HG03108 (cell line): ENCODE results near the gene KIAA0513.
"Not testable (repeated sequence)": the region's sequence is repeated elsewhere in the genome, so short reads cannot be mapped to it uniquely, and the experiment has no call there.

ENCODE experiments used
- ATAC-seq: cut with Tn5 transposase; IDR thresholded peaks from one replicate; pipeline ENCODE4 v1.9.1; 2021; ENCODE audit warnings: moderate library complexity; ENCODE audit not compliant: unreplicated experiment

The KIAA0513 gene

GRCh38 chr16:85047867-85048455 lies 20.4 kb downstream of the KIAA0513 start:
- ATAC-seq: no peak

DNA sequence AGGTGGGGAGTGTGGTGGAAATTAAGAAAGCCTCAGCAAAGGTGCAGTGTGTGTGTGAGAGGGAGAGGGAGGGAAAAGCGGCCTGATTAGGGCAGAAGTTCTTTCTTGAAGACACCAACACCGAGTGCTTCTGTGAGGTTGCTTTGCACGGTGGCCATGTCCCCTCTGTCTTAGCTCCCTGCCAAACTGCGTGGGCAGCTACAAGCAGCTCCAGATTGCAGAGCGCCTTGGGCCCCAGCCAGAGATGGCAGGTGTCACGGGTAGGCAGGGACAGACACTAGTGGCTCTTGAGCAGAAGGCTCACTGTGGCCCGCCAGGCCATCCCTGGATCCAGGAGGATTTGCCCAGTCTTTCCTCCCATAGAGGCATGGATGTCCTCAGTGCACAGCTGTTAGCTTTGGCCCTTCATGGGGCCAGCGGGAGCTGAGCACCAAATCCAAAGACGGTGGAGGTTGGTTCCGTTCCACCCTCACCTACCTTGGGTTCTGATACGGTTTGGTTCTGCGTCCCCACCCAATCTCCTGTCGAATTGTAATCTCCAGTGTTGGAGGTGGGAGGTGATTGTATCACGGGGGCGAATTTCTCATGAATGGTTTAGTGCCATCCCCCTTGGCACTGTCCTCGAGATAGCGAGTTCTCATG lies 21.4 kb downstream of the KIAA0513 start:
- ATAC-seq: no peak

DNA sequence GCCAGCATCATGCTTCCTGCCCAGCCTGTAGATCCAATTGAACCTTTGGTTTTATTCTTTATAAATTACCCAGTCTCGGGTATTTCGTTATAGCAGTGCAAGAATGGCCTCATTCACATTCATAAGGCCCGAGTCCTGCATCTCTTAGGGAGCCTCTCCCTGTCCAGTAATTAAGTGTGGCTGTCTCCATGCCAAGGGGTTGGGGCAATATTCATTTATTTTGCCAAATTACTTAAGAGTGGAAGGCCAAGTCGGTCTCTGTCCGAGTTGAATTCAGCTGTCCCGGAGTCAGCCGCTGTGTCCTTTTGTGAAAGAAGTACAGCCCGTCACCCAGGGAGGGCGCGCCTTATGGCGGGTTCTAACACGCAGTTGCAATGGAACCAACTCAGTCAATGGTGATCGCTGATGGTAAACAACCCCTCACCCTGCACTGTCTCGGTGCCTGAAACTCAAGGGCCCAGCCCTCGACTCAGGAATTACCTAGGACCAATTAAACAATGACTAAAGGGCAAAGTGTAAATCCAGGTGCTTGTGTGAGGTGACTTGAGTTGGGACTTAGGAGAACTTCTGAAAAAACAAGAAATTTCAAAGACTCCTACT lies 22.2 kb downstream of the KIAA0513 start:
- ATAC-seq: no peak

- ATAC-seq: no peak
These were observed 23.5 kb downstream of the KIAA0513 start for GRCh38 chr16:85051067-85051581.

GRCh38 chr16:85051683-85052082 lies 24.1 kb downstream of the KIAA0513 start:
- ATAC-seq: no peak

GRCh38 chr16:85052536-85052935 lies 24.9 kb downstream of the KIAA0513 start:
- ATAC-seq: no peak

- not testable (repeated sequence) for ATAC-seq
These were observed 26.7 kb downstream of the KIAA0513 start for GRCh38 chr16:85054321-85054720.

DNA sequence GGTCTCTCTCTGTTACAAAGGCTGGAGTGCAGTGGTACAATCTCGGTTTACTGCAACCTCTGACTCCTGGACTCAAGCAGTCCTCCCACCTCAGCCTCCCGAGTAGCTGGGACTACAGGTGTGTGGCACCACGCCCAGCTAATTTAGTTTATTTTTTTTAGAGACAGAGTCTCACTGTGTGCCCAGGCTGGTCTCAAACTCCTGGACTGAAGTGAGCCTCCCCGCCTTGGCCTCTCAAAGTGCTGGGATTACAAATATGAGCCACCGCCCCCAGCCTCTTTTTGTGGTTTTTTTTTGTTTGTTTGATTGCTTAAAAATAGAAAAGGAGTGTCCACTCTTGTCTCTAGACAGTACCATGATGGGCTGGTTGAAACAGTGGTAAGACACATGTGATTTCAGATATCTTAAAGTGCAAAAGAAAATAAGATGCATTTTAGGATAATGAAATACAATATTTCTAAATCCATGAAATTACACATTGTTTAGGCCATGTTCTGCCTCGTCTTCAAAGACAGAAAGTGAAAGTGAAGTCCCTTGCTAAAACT lies 27.4 kb downstream of the KIAA0513 start:
- no peak for ATAC-seq

GRCh38 chr16:85055493-85056210 lies 28.1 kb downstream of the KIAA0513 start:
- peak; percentile 85 for ATAC-seq

- no peak for ATAC-seq
These were observed 28.7 kb downstream of the KIAA0513 start for GRCh38 chr16:85056211-85056748.

DNA sequence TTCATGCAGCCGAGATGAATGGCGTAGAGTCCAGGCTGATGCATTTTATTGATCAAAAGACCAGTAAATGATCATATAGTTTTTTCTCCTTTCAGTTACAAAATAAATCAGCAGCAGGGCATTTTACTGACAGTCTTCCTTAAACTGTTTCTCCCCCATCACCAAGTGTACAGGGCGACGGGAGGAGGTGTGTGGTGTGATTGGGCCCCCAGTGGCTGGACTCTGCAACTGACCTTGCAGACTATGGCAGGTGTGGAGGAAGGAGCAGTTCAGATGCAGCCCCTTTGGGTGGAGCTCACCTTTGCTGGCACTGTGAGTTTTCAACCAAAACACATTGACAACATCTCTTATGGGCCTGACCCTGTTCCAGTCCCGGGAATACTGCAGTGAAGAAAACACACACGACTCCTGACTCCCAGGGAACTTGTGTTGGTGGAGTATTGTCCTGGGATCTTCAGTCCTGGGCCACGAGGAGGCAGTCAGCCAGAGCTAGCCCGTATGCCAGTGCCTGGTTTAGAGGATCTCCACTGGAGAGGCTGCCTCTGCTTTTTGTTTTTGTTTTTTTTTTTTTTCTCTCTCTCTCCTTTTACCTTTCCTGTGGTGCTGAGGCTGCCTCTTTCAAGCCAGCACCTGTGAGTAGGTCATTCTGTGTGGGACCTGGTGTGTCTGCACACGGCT lies 29.8 kb downstream of the KIAA0513 start:
- no peak for ATAC-seq

GRCh38 chr16:85057948-85058347 lies 30.4 kb downstream of the KIAA0513 start:
- ATAC-seq: no peak

GRCh38 chr16:85058909-85059308 lies 31.3 kb downstream of the KIAA0513 start:
- ATAC-seq: no peak

DNA sequence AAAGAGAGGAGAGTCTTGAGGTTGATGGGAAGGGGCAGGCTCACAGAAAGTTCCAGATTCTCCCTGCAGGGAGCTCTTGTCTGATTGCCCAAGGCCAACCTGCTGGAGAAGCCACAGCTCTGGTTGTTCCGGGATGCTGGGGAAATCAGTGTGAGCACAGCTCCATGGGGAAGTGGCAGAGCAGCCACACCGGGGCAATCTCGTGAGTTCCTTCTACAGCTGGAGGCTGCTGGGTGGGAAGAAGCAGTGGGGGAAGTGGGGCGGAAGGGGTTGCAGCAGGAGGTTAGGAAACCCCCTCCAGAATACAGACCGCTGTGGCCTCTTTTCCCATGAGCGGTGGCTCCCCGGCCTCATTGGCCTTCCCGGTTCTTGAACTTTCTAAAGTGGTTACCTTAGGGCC lies 34.0 kb downstream of the KIAA0513 start:
- no peak for ATAC-seq

GRCh38 chr16:85062323-85062722 lies 34.7 kb downstream of the KIAA0513 start:
- ATAC-seq: no peak

DNA sequence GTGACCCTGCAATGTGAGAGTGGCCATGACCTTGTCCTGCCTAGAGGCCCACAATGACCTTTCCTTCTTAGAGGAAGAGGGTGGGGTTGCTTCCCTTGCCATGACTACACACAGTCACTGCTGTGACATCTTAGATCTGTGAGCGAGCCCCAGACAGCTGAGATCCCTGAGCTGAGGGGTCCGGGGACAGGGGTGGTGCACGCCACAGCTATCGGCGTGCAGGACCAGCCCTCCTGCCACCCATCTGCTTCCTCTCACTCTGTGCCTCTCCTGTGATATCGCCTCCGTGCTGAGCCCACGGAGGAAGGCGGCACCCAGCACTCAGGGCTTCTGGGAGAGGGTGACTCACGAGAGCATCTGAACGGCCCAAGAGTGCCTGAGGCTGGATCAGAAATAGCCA lies 35.2 kb downstream of the KIAA0513 start:
- ATAC-seq: no peak

GRCh38 chr16:85064186-85064585 lies 36.6 kb downstream of the KIAA0513 start:
- ATAC-seq: no peak

DNA sequence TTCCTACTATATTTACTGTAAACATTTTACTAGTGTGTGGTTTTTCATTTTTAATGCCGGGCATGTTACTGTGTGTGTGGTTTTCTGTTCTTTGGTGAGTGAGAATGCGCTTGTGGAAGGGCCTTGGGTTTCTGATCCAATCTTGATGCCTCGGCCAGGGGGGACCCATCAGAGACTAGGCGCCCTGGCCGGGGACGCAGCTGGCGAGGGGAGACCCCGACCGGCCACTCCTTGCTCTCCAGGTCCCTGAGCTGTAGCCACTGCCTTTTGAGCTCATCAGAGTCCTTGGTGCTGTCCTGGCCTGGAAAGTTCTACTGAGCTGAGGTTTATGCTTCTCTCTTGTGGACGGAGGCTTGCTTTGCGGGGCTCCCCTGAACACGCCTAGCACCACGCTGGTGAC lies 37.5 kb downstream of the KIAA0513 start:
- no peak for ATAC-seq

GRCh38 chr16:85066346-85066885 lies 38.8 kb downstream of the KIAA0513 start:
- no peak for ATAC-seq

DNA sequence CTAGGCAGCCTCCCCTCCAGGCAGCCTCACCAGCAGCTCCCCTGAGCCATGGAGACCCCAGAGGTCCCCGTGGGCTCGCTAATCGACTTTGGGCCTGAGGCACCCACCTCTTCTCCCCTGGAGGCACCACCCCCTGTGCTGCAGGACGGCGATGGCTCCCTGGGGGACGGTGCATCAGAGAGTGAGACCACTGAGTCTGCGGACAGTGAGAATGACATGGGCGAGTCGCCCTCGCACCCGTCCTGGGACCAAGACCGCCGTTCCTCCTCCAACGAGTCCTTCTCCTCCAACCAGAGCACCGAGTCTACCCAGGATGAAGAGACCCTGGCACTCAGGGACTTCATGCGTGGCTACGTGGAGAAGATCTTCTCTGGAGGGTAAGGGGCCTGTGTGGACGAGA lies 39.4 kb downstream of the KIAA0513 start:
- ATAC-seq: no peak
